IPS DF 6.9 (cell line): Measurements from ENCODE around the gene DNAH1.

ENCODE experiments used
- DNase-seq: peaks from one replicate; pipeline ENCODE4 v3.0.0-alpha.2; 2013; ENCODE audit warnings: low read depth, low spot score
- H3K27ac ChIP-seq: one replicate; pipeline ENCODE4 v1.5.1; 2013; ENCODE audit warnings: low read length, control low read depth
- H3K27me3 ChIP-seq: 2 replicates; pipeline ENCODE4 v1.6.1; 2013; ENCODE audit warnings: mild to moderate bottlenecking, low read length; ENCODE audit not compliant: control insufficient read depth, insufficient read depth
- H3K36me3 ChIP-seq: 2 replicates; pipeline ENCODE4 v1.6.1; 2013; ENCODE audit warnings: low read length; ENCODE audit not compliant: control insufficient read depth, insufficient read depth
- H3K4me1 ChIP-seq: 2 replicates; pipeline ENCODE4 v1.6.1; 2013; ENCODE audit warnings: low read length; ENCODE audit not compliant: control insufficient read depth, insufficient read depth
- H3K4me3 ChIP-seq: 2 replicates; pipeline ENCODE4 v1.5.1; 2013; ENCODE audit warnings: mild to moderate bottlenecking, low read length
- H3K9me3 ChIP-seq: 2 replicates; pipeline ENCODE4 v1.6.1; 2013; ENCODE audit warnings: low read length, inconsistent platforms; ENCODE audit not compliant: control insufficient read depth, insufficient read depth
- WGBS: extraction: QIAGEN DNeasy Blood & Tissue Kit; methylation state at CpG from one replicate; pipeline ENCODE4 v1.1.7; 2013; ENCODE audit warnings: mixed read lengths, missing lambda C conversion rate; ENCODE audit not compliant: insufficient read length, insufficient coverage; 5-methylcytosine and 5-hydroxymethylcytosine counted together

The DNAH1 gene

GRCh38 chr3:52406791-52407510 is 90.8 kb downstream of the DNAH1 start:
- Histone ChIP-seq H3K27ac (no peak overlapping the region), H3K27me3 (no peaks in the 10 kb centered on the region), H3K36me3 (peaks cover 46% of the 10 kb centered on the region), H3K4me3 (no peak overlapping the region), H3K9me3 (no peaks in the 10 kb centered on the region), H3K4me1 (peaks cover 2% of the 10 kb centered on the region; the same call in 1 of the 2 replicates)
- no CpG with 5 or more reads among the region's 20 CpGs for WGBS
- no peak for DNase-seq

- Histone ChIP-seq H3K9me3 (no peaks in the 10 kb centered on the region), H3K27ac (no peak overlapping the region), H3K27me3 (no peaks in the 10 kb centered on the region), H3K4me1 (peaks cover 2% of the 10 kb centered on the region; the same call in 1 of the 2 replicates), H3K4me3 (no peak overlapping the region), H3K36me3 (peaks cover 39% of the 10 kb centered on the region)
- no peak for DNase-seq
- no CpG with 5 or more reads among the region's 3 CpGs for WGBS
These were observed 91.7 kb downstream of the DNAH1 start for GRCh38 chr3:52407779-52408178.

- DNase-seq, result no peak
- peaks cover 32% of the 10 kb centered on the region for H3K36me3 ChIP-seq
- H3K4me3 ChIP-seq, result no peak overlapping the region
- H3K4me1 ChIP-seq, result peaks cover 2% of the 10 kb centered on the region; the same call in 1 of the 2 replicates
- no peak overlapping the region for H3K27ac ChIP-seq
- no peaks in the 10 kb centered on the region for H3K9me3 ChIP-seq
- no CpG with 5 or more reads among the region's 8 CpGs for whole genome bisulfite sequencing
- no peaks in the 10 kb centered on the region for H3K27me3 ChIP-seq
These were observed 92.3 kb downstream of the DNAH1 start for GRCh38 chr3:52408466-52408865.

GRCh38 chr3:52415800-52416199 is 99.7 kb downstream of the DNAH1 start:
- no CpG with 5 or more reads among the region's 3 CpGs for WGBS
- Histone ChIP-seq H3K36me3 (no peaks in the 10 kb centered on the region), H3K4me1 (peaks cover 2% of the 10 kb centered on the region; the same call in 1 of the 2 replicates), H3K4me3 (no peak overlapping the region), H3K27me3 (no peaks in the 10 kb centered on the region), H3K27ac (no peak overlapping the region), H3K9me3 (no peaks in the 10 kb centered on the region)
- DNase-seq, result no peak

- H3K9me3 ChIP-seq, result no peaks in the 10 kb centered on the region
These were observed 104.3 kb downstream of the DNAH1 start for GRCh38 chr3:52420388-52420787.

GRCh38 chr3:52422669-52423068 is 106.5 kb downstream of the DNAH1 start:
- no peak overlapping the region for H3K4me3 ChIP-seq
- no peak for DNase-seq
- H3K27ac ChIP-seq, result no peak overlapping the region
- H3K27me3 ChIP-seq, result no peaks in the 10 kb centered on the region
- no CpG with 5 or more reads among the region's 3 CpGs for WGBS
- no peaks in the 10 kb centered on the region for H3K36me3 ChIP-seq
- H3K9me3 ChIP-seq, result no peaks in the 10 kb centered on the region
- H3K4me1 ChIP-seq, result 0 out of 2 replicates have a peak, but pooled peaks cover 2% of the 10 kb centered on the region

More at GRCh38 chr3:52420388-52420787, 104.3 kb downstream of the DNAH1 start:
- no peaks in the 10 kb centered on the region for H3K36me3 ChIP-seq
- WGBS, result no CpG with 5 or more reads among the region's 2 CpGs
- no peak for DNase-seq
- no peak overlapping the region for H3K27ac ChIP-seq
- no peaks in the 10 kb centered on the region for H3K27me3 ChIP-seq
- no peak overlapping the region for H3K4me3 ChIP-seq
- H3K4me1 ChIP-seq, result 0 out of 2 replicates have a peak, but pooled peaks cover 2% of the 10 kb centered on the region

- WGBS, result no CpG with 5 or more reads among the region's 5 CpGs
- H3K9me3 ChIP-seq, result no peaks in the 10 kb centered on the region
- H3K27me3 ChIP-seq, result no peaks in the 10 kb centered on the region
- H3K36me3 ChIP-seq, result no peaks in the 10 kb centered on the region
- H3K27ac ChIP-seq, result no peak overlapping the region
- no peak overlapping the region for H3K4me3 ChIP-seq
- H3K4me1 ChIP-seq, result 0 out of 2 replicates have a peak, but pooled peaks cover 2% of the 10 kb centered on the region
- DNase-seq, result no peak
These were observed 107.1 kb downstream of the DNAH1 start for GRCh38 chr3:52423173-52423572.

GRCh38 chr3:52428151-52429005 is 112.3 kb downstream of the DNAH1 start:
- H3K4me1 ChIP-seq, result no peaks in the 10 kb centered on the region
- no peaks in the 10 kb centered on the region for H3K36me3 ChIP-seq
- H3K27ac ChIP-seq, result no peak overlapping the region
- WGBS, result no CpG with 5 or more reads among the region's 7 CpGs
- H3K9me3 ChIP-seq, result no peaks in the 10 kb centered on the region
- no peak for DNase-seq
- H3K4me3 ChIP-seq, result no peak overlapping the region
- H3K27me3 ChIP-seq, result no peaks in the 10 kb centered on the region

GRCh38 chr3:52429031-52429430 is 112.9 kb downstream of the DNAH1 start:
- H3K27me3 ChIP-seq, result no peaks in the 10 kb centered on the region
- no peaks in the 10 kb centered on the region for H3K36me3 ChIP-seq
- H3K4me3 ChIP-seq, result no peak overlapping the region
- H3K4me1 ChIP-seq, result no peaks in the 10 kb centered on the region
- WGBS, result no CpG with 5 or more reads among the region's 3 CpGs
- no peak for DNase-seq
- no peaks in the 10 kb centered on the region for H3K9me3 ChIP-seq
- no peak overlapping the region for H3K27ac ChIP-seq

- WGBS, result no CpG with 5 or more reads among the region's 7 CpGs
- H3K4me3 ChIP-seq, result no peak overlapping the region
- no peak for DNase-seq
- no peak overlapping the region for H3K27ac ChIP-seq
- H3K4me1 ChIP-seq, result no peaks in the 10 kb centered on the region
- H3K36me3 ChIP-seq, result no peaks in the 10 kb centered on the region
- no peaks in the 10 kb centered on the region for H3K27me3 ChIP-seq
- H3K9me3 ChIP-seq, result no peaks in the 10 kb centered on the region
These were observed 113.8 kb downstream of the DNAH1 start for GRCh38 chr3:52429779-52430415.
